HEK293 (cell line): ENCODE results near the gene GNAT1.

Experiments used
- CTCF ChIP-seq: fragments of 450-650 bp; formaldehyde crosslinking; IDR thresholded peaks from 2 replicates; pipeline ENCODE4 v1.5.1; 2016; ENCODE audit warnings: missing biosample characterization, missing genetic modification characterization
- HOXA7 ChIP-seq: sonication (generic); formaldehyde crosslinking; IDR thresholded peaks from 2 replicates; pipeline ENCODE4 v1.8.1; 2022; ENCODE audit warnings: missing genetic modification reagents, borderline replicate concordance
- HOXC10 ChIP-seq: sonication (generic); formaldehyde crosslinking; IDR thresholded peaks from 2 replicates; pipeline ENCODE4 v1.8.1; 2023; ENCODE audit warnings: mild to moderate bottlenecking, missing genetic modification reagents
- INSM2 ChIP-seq: fragments of 450-650 bp; formaldehyde crosslinking; IDR thresholded peaks from 2 replicates; pipeline ENCODE4 v1.5.1; 2016; ENCODE audit warnings: missing biosample characterization, missing genetic modification characterization
- MZF1 ChIP-seq: fragments of 450-650 bp; formaldehyde crosslinking; IDR thresholded peaks from 2 replicates; pipeline ENCODE4 v1.5.1; 2017; ENCODE audit warnings: missing biosample characterization, missing genetic modification characterization, borderline replicate concordance
- SETDB1 ChIP-seq: IDR thresholded peaks from one replicate; pipeline ENCODE4 v1.6.1; 2017; ENCODE audit warnings: mild to moderate bottlenecking, low read length, moderate library complexity, mixed read lengths; ENCODE audit not compliant: insufficient read length
- YY1 ChIP-seq: fragments of 450-650 bp; formaldehyde crosslinking; IDR thresholded peaks from 2 replicates; pipeline ENCODE4 v1.5.1; 2018; ENCODE audit warnings: missing biosample characterization, missing genetic modification characterization
- ZBTB11 ChIP-seq: fragments of 450-650 bp; formaldehyde crosslinking; conservative IDR thresholded peaks from 2 replicates; pipeline ENCODE4 v1.5.1; 2016; ENCODE audit warnings: low read depth, missing biosample characterization, missing genetic modification characterization
- ZBTB20 ChIP-seq: fragments of 450-650 bp; formaldehyde crosslinking; IDR thresholded peaks from 2 replicates; pipeline ENCODE4 v1.5.1; 2016; ENCODE audit warnings: missing biosample characterization, missing genetic modification characterization
- ZBTB26 ChIP-seq: fragments of 450-650 bp; formaldehyde crosslinking; optimal IDR thresholded peaks from 2 replicates; pipeline ENCODE3; 2016; ENCODE audit warnings: missing biosample characterization, mild to moderate bottlenecking, missing genetic modification characterization
- ZNF133 ChIP-seq: fragments of 450-650 bp; formaldehyde crosslinking; IDR thresholded peaks from 2 replicates; pipeline ENCODE4 v1.5.1; 2016; ENCODE audit warnings: missing biosample characterization, missing genetic modification characterization
- ZNF175 ChIP-seq: fragments of 450-650 bp; formaldehyde crosslinking; IDR thresholded peaks from 2 replicates; pipeline ENCODE4 v1.5.1; 2016; ENCODE audit warnings: missing biosample characterization, missing genetic modification characterization
- ZNF223 ChIP-seq: fragments of 450-650 bp; formaldehyde crosslinking; IDR thresholded peaks from 2 replicates; pipeline ENCODE4 v1.5.1; 2016; ENCODE audit warnings: missing biosample characterization, missing genetic modification characterization
- ZNF26 ChIP-seq: fragments of 450-650 bp; formaldehyde crosslinking; IDR thresholded peaks from 2 replicates; pipeline ENCODE4 v1.5.1; 2016; ENCODE audit warnings: missing biosample characterization, missing genetic modification characterization
- ZNF280C ChIP-seq: fragments of 450-650 bp; formaldehyde crosslinking; IDR thresholded peaks from 2 replicates; pipeline ENCODE4 v1.5.1; 2016; ENCODE audit warnings: missing biosample characterization, missing genetic modification characterization
- ZNF341 ChIP-seq: fragments of 450-650 bp; formaldehyde crosslinking; IDR thresholded peaks from 2 replicates; pipeline ENCODE4; 2016; ENCODE audit warnings: low read depth, missing biosample characterization, missing genetic modification characterization
- ZNF544 ChIP-seq: fragments of 450-650 bp; formaldehyde crosslinking; IDR thresholded peaks from 2 replicates; pipeline ENCODE4 v1.5.0; 2017; ENCODE audit warnings: missing biosample characterization, missing genetic modification characterization
- ZNF549 ChIP-seq: fragments of 450-650 bp; IDR thresholded peaks from 2 replicates; pipeline ENCODE4 v1.5.1; 2018; ENCODE audit warnings: missing biosample characterization, missing genetic modification characterization, mild to moderate bottlenecking, inconsistent platforms, moderate library complexity
- ZNF555 ChIP-seq: fragments of 450-650 bp; formaldehyde crosslinking; conservative IDR thresholded peaks from 2 replicates; pipeline ENCODE4 v1.5.1; 2017; ENCODE audit warnings: missing biosample characterization, mild to moderate bottlenecking, missing genetic modification characterization, inconsistent platforms
- ZNF558 ChIP-seq: fragments of 450-650 bp; formaldehyde crosslinking; IDR thresholded peaks from 2 replicates; pipeline ENCODE4 v1.5.1; 2016; ENCODE audit warnings: missing biosample characterization, missing genetic modification characterization
- ZNF610 ChIP-seq: fragments of 450-650 bp; formaldehyde crosslinking; IDR thresholded peaks from 2 replicates; pipeline ENCODE4 v1.5.1; 2016; ENCODE audit warnings: missing biosample characterization, missing genetic modification characterization, borderline replicate concordance
- ZNF645 ChIP-seq: fragments of 450-650 bp; formaldehyde crosslinking; IDR thresholded peaks from 2 replicates; pipeline ENCODE4; 2016; ENCODE audit warnings: missing biosample characterization, missing genetic modification characterization
- ZNF658 ChIP-seq: fragments of 450-650 bp; formaldehyde crosslinking; IDR thresholded peaks from 2 replicates; pipeline ENCODE4; 2016; ENCODE audit warnings: missing biosample characterization, missing genetic modification characterization
- ZNF791 ChIP-seq: fragments of 450-650 bp; formaldehyde crosslinking; IDR thresholded peaks from 2 replicates; pipeline ENCODE4 v1.5.1; 2016; ENCODE audit warnings: missing biosample characterization, missing genetic modification characterization
- ZSCAN23 ChIP-seq: fragments of 450-650 bp; formaldehyde crosslinking; IDR thresholded peaks from 2 replicates; pipeline ENCODE4 v1.5.1; 2016; ENCODE audit warnings: missing biosample characterization, missing genetic modification characterization
- ZSCAN30 ChIP-seq: fragments of 450-650 bp; IDR thresholded peaks from 2 replicates; pipeline ENCODE4 v1.5.1; 2018; ENCODE audit warnings: missing biosample characterization, mild to moderate bottlenecking, missing genetic modification characterization, moderate library complexity

Gene GNAT1

GRCh38 chr3:50227390-50228183 is 36.2 kb downstream of the GNAT1 start (continued):
- no peak for TF ChIP-seq ZNF133
- no peak for TF ChIP-seq ZNF26
- TF ChIP-seq ZBTB11 (tag by site-specific recombination) = peak; percentile 95
- peak; percentile 40; the same call in 1 of the 2 replicates for TF ChIP-seq ZNF341 (tag by site-specific recombination)
- TF ChIP-seq ZNF280C (tag by site-specific recombination) = no peak
- no peak for TF ChIP-seq ZNF549 (tag by site-specific recombination)
- TF ChIP-seq ZNF645 (tag by site-specific recombination) = no peak
- TF ChIP-seq SETDB1 = no peak
- TF ChIP-seq ZNF610 = 0 out of 2 replicates have a peak, but pooled peaks have one; percentile 21
- TF ChIP-seq YY1 = no peak
- no peak for TF ChIP-seq MZF1 (tag by site-specific recombination)
- no peak; the same call in 1 of the 2 replicates for TF ChIP-seq ZBTB20 (tag by site-specific recombination)
- no peak for TF ChIP-seq ZNF555
- no peak for TF ChIP-seq HOXC10
- peak; percentile 78; the same call in 1 of the 2 replicates for TF ChIP-seq ZSCAN30 (tag by site-specific recombination)
- no peak for TF ChIP-seq ZNF791 (tag by site-specific recombination)
- no peak for TF ChIP-seq ZNF175 (tag by site-specific recombination)
- no peak for TF ChIP-seq ZNF223 (tag by site-specific recombination)
- TF ChIP-seq ZNF558 = no peak
- TF ChIP-seq HOXA7 = no peak
- TF ChIP-seq ZNF658 (tag by site-specific recombination) = no peak
- no peak for TF ChIP-seq INSM2 (tag by site-specific recombination)
- TF ChIP-seq ZBTB26 (tag by site-specific recombination) = peak; percentile 47
- no peak for TF ChIP-seq ZSCAN23 (tag by site-specific recombination)
- peak; percentile 56 for TF ChIP-seq CTCF (tag by site-specific recombination)
- TF ChIP-seq ZNF544 = no peak
